ENCODE measurements around the gene PEX5L.

The PEX5L gene

GRCh38 chr3:179840985-179841384, 195.8 kb downstream of the PEX5L start:
- no peak for TF ChIP-seq PKNOX1 (IDR thresholded peaks at IDR 0.05)
- no peak for TF ChIP-seq TARDBP (IDR thresholded peaks at IDR 0.05)
- TF ChIP-seq HDGF (IDR thresholded peaks at IDR 0.05; ENCODE audit: borderline replicate concordance): no peak
- no peak for TF ChIP-seq ZNF384 (IDR thresholded peaks at IDR 0.05)
- no peak for TF ChIP-seq FOXA1 (IDR thresholded peaks at IDR 0.05)
- TF ChIP-seq NFRKB (IDR thresholded peaks at IDR 0.05): no peak
- TF ChIP-seq FOXK2 (IDR thresholded peaks at IDR 0.05): no peak
- no peak for TF ChIP-seq CTBP1 (IDR thresholded peaks at IDR 0.05; ENCODE audit: borderline replicate concordance)
- TF ChIP-seq L3MBTL2 (conservative IDR thresholded peaks at IDR 0.05): no peak
- no peak for TF ChIP-seq LEF1 (IDR thresholded peaks at IDR 0.05; ENCODE audit: borderline replicate concordance)
- no peak for TF ChIP-seq ELF4 (IDR thresholded peaks at IDR 0.05)
- no peak for TF ChIP-seq SP1 (IDR thresholded peaks at IDR 0.05)
- TF ChIP-seq ARNT (IDR thresholded peaks at IDR 0.05): no peak
- TF ChIP-seq FOXM1 (IDR thresholded peaks at IDR 0.05; ENCODE audit: borderline replicate concordance): no peak
- TF ChIP-seq BHLHE40 (IDR thresholded peaks at IDR 0.05; ENCODE audit: borderline replicate concordance): no peak
- POLR2A ChIA-PET: no interaction called here
- CTCF ChIA-PET: no interaction called here
- DNase-seq (ENCODE audit: extremely low spot score): no peak

- TF ChIP-seq SP1 (IDR thresholded peaks at IDR 0.05): no peak
- no peak for TF ChIP-seq FOXA1 (IDR thresholded peaks at IDR 0.05)
- no peak for TF ChIP-seq ELF4 (IDR thresholded peaks at IDR 0.05)
- TF ChIP-seq PKNOX1 (IDR thresholded peaks at IDR 0.05): no peak
- no peak for TF ChIP-seq FOXM1 (IDR thresholded peaks at IDR 0.05; ENCODE audit: borderline replicate concordance)
- TF ChIP-seq L3MBTL2 (conservative IDR thresholded peaks at IDR 0.05): no peak
- no peak for TF ChIP-seq CTBP1 (IDR thresholded peaks at IDR 0.05; ENCODE audit: borderline replicate concordance)
- TF ChIP-seq HDGF (IDR thresholded peaks at IDR 0.05; ENCODE audit: borderline replicate concordance): no peak
- no peak for TF ChIP-seq FOXK2 (IDR thresholded peaks at IDR 0.05)
- no peak for TF ChIP-seq LEF1 (IDR thresholded peaks at IDR 0.05; ENCODE audit: borderline replicate concordance)
- no peak for DNase-seq (ENCODE audit: extremely low spot score)
- CTCF ChIA-PET: no interaction called here
- POLR2A ChIA-PET: no interaction called here
Observed at GRCh38 chr3:179837374-179837773, 199.4 kb downstream of the PEX5L start.

GRCh38 chr3:179833294-179833693, 203.4 kb downstream of the PEX5L start:
- DNase-seq (ENCODE audit: extremely low spot score): no peak
- TF ChIP-seq SUZ12 (IDR thresholded peaks at IDR 0.05) (no peak), SP1 (IDR thresholded peaks at IDR 0.05) (no peak), CTBP1 (IDR thresholded peaks at IDR 0.05; ENCODE audit: borderline replicate concordance) (no peak), ARNT (IDR thresholded peaks at IDR 0.05) (no peak), L3MBTL2 (conservative IDR thresholded peaks at IDR 0.05) (no peak), ELF4 (IDR thresholded peaks at IDR 0.05) (no peak), FOXK2 (IDR thresholded peaks at IDR 0.05) (no peak)
- ChIA-PET CTCF (no interaction called here), POLR2A (no interaction called here)

- TF ChIP-seq FOXM1 (IDR thresholded peaks at IDR 0.05; ENCODE audit: borderline replicate concordance): no peak
- TF ChIP-seq ELF4 (IDR thresholded peaks at IDR 0.05): no peak
- no peak for TF ChIP-seq TARDBP (IDR thresholded peaks at IDR 0.05)
- no peak for TF ChIP-seq PKNOX1 (IDR thresholded peaks at IDR 0.05)
- TF ChIP-seq NFRKB (IDR thresholded peaks at IDR 0.05): no peak
- TF ChIP-seq ZNF384 (IDR thresholded peaks at IDR 0.05): no peak
- TF ChIP-seq LEF1 (IDR thresholded peaks at IDR 0.05; ENCODE audit: borderline replicate concordance): no peak
- no peak for TF ChIP-seq L3MBTL2 (conservative IDR thresholded peaks at IDR 0.05)
- TF ChIP-seq SUZ12 (IDR thresholded peaks at IDR 0.05): no peak
- TF ChIP-seq CTBP1 (IDR thresholded peaks at IDR 0.05; ENCODE audit: borderline replicate concordance): no peak
- TF ChIP-seq BHLHE40 (IDR thresholded peaks at IDR 0.05; ENCODE audit: borderline replicate concordance): no peak
- CTCF ChIA-PET: no interaction called here
- DNase-seq (ENCODE audit: extremely low spot score): no peak
- POLR2A ChIA-PET: no interaction called here
Observed at GRCh38 chr3:179832333-179832854, 204.3 kb downstream of the PEX5L start.

GRCh38 chr3:179829401-179829800, 207.3 kb downstream of the PEX5L start:
- POLR2A ChIA-PET: no interaction called here
- CTCF ChIA-PET: no interaction called here
- no peak for DNase-seq (ENCODE audit: extremely low spot score)
- TF ChIP-seq LEF1 (IDR thresholded peaks at IDR 0.05; ENCODE audit: borderline replicate concordance) (no peak), NFRKB (IDR thresholded peaks at IDR 0.05) (no peak), CTBP1 (IDR thresholded peaks at IDR 0.05; ENCODE audit: borderline replicate concordance) (no peak), FOXK2 (IDR thresholded peaks at IDR 0.05) (no peak), BHLHE40 (IDR thresholded peaks at IDR 0.05; ENCODE audit: borderline replicate concordance) (no peak), PKNOX1 (IDR thresholded peaks at IDR 0.05) (no peak), FOXM1 (IDR thresholded peaks at IDR 0.05; ENCODE audit: borderline replicate concordance) (no peak), ARNT (IDR thresholded peaks at IDR 0.05) (no peak), HDGF (IDR thresholded peaks at IDR 0.05; ENCODE audit: borderline replicate concordance) (no peak), SP1 (IDR thresholded peaks at IDR 0.05) (no peak), ELF4 (IDR thresholded peaks at IDR 0.05) (no peak), FOXA1 (IDR thresholded peaks at IDR 0.05) (no peak), TARDBP (IDR thresholded peaks at IDR 0.05) (no peak), L3MBTL2 (conservative IDR thresholded peaks at IDR 0.05) (no peak), ZNF384 (IDR thresholded peaks at IDR 0.05) (no peak), SUZ12 (IDR thresholded peaks at IDR 0.05) (no peak)

GRCh38 chr3:179828738-179829137, 208.0 kb downstream of the PEX5L start:
- ChIA-PET CTCF (no interaction called here), POLR2A (no interaction called here)
- no peak for TF ChIP-seq FOXM1 (IDR thresholded peaks at IDR 0.05; ENCODE audit: borderline replicate concordance)
- TF ChIP-seq HDGF (IDR thresholded peaks at IDR 0.05; ENCODE audit: borderline replicate concordance): no peak
- no peak for TF ChIP-seq NFRKB (IDR thresholded peaks at IDR 0.05)
- no peak for TF ChIP-seq L3MBTL2 (conservative IDR thresholded peaks at IDR 0.05)
- TF ChIP-seq BHLHE40 (IDR thresholded peaks at IDR 0.05; ENCODE audit: borderline replicate concordance): no peak
- TF ChIP-seq ARNT (IDR thresholded peaks at IDR 0.05): no peak
- TF ChIP-seq ZNF384 (IDR thresholded peaks at IDR 0.05): no peak
- TF ChIP-seq FOXA1 (IDR thresholded peaks at IDR 0.05): no peak
- no peak for TF ChIP-seq ELF4 (IDR thresholded peaks at IDR 0.05)
- TF ChIP-seq SUZ12 (IDR thresholded peaks at IDR 0.05): no peak
- no peak for TF ChIP-seq FOXK2 (IDR thresholded peaks at IDR 0.05)
- no peak for TF ChIP-seq PKNOX1 (IDR thresholded peaks at IDR 0.05)
- no peak for TF ChIP-seq CTBP1 (IDR thresholded peaks at IDR 0.05; ENCODE audit: borderline replicate concordance)
- DNase-seq (ENCODE audit: extremely low spot score): no peak

All from HEK293T (cell line).